ENCODE results near the gene WDR90.
A peak's percentile ranks its signal among the peaks of the same experiment; 100 is the strongest.

The WDR90 gene

DNA sequence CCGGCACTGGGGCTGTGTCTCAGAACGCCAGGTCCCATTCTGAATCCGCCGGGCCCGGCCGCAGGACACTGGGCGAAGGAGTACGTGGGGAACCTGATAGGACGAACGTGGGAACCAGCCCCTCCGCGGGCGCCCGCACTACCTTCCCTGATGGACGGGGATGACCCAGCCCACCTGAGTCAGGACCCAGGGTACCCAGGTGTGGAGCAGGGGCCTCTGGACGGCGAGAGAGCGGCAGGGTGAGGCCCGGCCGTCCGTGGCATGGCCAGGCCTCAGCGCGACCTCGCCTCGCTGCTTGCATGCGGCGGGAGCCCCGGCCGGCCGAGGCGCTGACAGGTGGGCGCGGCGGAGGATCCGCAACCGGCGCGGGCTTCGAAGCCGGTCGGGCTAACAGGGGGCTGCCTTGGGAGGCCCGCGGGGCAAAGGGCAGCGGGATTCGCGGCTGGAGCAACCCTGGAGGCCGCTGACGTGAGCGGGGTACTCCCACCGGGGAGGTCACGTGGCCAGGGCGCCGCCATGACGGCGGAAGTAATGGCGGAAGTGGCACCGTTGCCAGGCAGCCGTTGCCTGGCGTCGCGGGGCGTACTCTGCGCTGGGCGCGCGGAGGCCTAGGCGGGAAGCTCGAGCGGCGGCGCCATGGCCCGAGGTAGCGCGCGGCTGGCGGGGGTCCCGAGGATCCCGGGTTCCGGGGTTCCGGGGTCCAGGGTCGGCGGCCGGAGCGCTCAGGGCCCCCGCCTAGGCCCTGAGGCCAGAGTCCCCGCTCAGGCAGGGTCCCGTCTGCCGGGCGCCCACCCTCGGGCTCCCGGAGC is at the start of gene WDR90 (continued):
- TF ChIP-seq, protein P1, sequence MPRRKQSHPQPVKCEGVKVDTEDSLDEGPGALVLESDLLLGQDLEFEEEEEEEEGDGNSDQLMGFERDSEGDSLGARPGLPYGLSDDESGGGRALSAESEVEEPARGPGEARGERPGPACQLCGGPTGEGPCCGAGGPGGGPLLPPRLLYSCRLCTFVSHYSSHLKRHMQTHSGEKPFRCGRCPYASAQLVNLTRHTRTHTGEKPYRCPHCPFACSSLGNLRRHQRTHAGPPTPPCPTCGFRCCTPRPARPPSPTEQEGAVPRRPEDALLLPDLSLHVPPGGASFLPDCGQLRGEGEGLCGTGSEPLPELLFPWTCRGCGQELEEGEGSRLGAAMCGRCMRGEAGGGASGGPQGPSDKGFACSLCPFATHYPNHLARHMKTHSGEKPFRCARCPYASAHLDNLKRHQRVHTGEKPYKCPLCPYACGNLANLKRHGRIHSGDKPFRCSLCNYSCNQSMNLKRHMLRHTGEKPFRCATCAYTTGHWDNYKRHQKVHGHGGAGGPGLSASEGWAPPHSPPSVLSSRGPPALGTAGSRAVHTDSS (tag by site-specific recombination; IDR thresholded peaks at IDR 0.05), result no peak; the same call in 1 of the 2 replicates
- TF ChIP-seq ZNF302 (tag by site-specific recombination; IDR thresholded peaks at IDR 0.05; ENCODE audit: low read depth) (no peak), REPIN1 (tag by site-specific recombination; IDR thresholded peaks at IDR 0.05; ENCODE audit: low read depth) (0 out of 2 replicates have a peak, but pooled peaks have one; percentile 62), ZNF76 (tag by site-specific recombination; IDR thresholded peaks at IDR 0.05; ENCODE audit: borderline replicate concordance, low read depth) (peak; percentile 74; the same call in 1 of the 2 replicates), ZSCAN30 (tag by site-specific recombination; IDR thresholded peaks at IDR 0.05) (peak; percentile 17; the same call in 1 of the 2 replicates), PRDM1 (tag by site-specific recombination; IDR thresholded peaks at IDR 0.05) (no peak), ZNF600 (tag by site-specific recombination; IDR thresholded peaks at IDR 0.05) (peak; percentile 67), ZFP3 (tag by site-specific recombination; IDR thresholded peaks at IDR 0.05; ENCODE audit: low read depth) (no peak), FEZF1 (tag by site-specific recombination; IDR thresholded peaks at IDR 0.05) (no peak), KLF16 (tag by site-specific recombination; IDR thresholded peaks at IDR 0.05) (peak; percentile 76; the same call in 1 of the 2 replicates), ZNF660 (tag by site-specific recombination; IDR thresholded peaks at IDR 0.05) (0 out of 2 replicates have a peak, but pooled peaks have one; percentile 35), KLF10 (tag by site-specific recombination; IDR thresholded peaks at IDR 0.05) (peak; percentile 68), ZNF2 (tag by site-specific recombination; IDR thresholded peaks at IDR 0.05) (no peak), ZIC2 (tag by site-specific recombination; IDR thresholded peaks at IDR 0.05) (peak; percentile 87), ZEB2 (tag by site-specific recombination; IDR thresholded peaks at IDR 0.05) (peak; percentile 41), ZNF621 (tag by site-specific recombination; IDR thresholded peaks at IDR 0.05) (no peak), ZNF426 (tag by site-specific recombination; IDR thresholded peaks at IDR 0.05) (no peak), MYNN (tag by site-specific recombination; IDR thresholded peaks at IDR 0.05; ENCODE audit: borderline replicate concordance) (peak; percentile 97), ZFP69B (tag by site-specific recombination; IDR thresholded peaks at IDR 0.05) (0 out of 2 replicates have a peak, but pooled peaks have one; percentile 40), SP2 (tag by site-specific recombination; IDR thresholded peaks at IDR 0.05) (peak; percentile 86), SALL2 (tag by site-specific recombination; IDR thresholded peaks at IDR 0.05; ENCODE audit: borderline replicate concordance) (no peak), GLIS1 (tag by site-specific recombination; IDR thresholded peaks at IDR 0.05) (peak; percentile 97), ZNF626 (tag by site-specific recombination; IDR thresholded peaks at IDR 0.05) (no peak; the same call in 1 of the 2 replicates), ZNF394 (tag by site-specific recombination; IDR thresholded peaks at IDR 0.05; ENCODE audit: borderline replicate concordance) (peak; percentile 77; the same call in 1 of the 2 replicates), WT1 (tag by site-specific recombination; IDR thresholded peaks at IDR 0.05) (peak; percentile 38; the same call in 1 of the 2 replicates)
- TF ChIP-seq, protein P2, sequence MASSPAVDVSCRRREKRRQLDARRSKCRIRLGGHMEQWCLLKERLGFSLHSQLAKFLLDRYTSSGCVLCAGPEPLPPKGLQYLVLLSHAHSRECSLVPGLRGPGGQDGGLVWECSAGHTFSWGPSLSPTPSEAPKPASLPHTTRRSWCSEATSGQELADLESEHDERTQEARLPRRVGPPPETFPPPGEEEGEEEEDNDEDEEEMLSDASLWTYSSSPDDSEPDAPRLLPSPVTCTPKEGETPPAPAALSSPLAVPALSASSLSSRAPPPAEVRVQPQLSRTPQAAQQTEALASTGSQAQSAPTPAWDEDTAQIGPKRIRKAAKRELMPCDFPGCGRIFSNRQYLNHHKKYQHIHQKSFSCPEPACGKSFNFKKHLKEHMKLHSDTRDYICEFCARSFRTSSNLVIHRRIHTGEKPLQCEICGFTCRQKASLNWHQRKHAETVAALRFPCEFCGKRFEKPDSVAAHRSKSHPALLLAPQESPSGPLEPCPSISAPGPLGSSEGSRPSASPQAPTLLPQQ (tag by site-specific recombination; IDR thresholded peaks at IDR 0.05), result peak; percentile 71; the same call in 1 of the 2 replicates
- TF ChIP-seq, protein P3, sequence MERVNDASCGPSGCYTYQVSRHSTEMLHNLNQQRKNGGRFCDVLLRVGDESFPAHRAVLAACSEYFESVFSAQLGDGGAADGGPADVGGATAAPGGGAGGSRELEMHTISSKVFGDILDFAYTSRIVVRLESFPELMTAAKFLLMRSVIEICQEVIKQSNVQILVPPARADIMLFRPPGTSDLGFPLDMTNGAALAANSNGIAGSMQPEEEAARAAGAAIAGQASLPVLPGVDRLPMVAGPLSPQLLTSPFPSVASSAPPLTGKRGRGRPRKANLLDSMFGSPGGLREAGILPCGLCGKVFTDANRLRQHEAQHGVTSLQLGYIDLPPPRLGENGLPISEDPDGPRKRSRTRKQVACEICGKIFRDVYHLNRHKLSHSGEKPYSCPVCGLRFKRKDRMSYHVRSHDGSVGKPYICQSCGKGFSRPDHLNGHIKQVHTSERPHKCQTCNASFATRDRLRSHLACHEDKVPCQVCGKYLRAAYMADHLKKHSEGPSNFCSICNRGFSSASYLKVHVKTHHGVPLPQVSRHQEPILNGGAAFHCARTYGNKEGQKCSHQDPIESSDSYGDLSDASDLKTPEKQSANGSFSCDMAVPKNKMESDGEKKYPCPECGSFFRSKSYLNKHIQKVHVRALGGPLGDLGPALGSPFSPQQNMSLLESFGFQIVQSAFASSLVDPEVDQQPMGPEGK (tag by site-specific recombination; IDR thresholded peaks at IDR 0.05), result peak; percentile 59; the same call in 1 of the 2 replicates
- TF ChIP-seq, protein P4, sequence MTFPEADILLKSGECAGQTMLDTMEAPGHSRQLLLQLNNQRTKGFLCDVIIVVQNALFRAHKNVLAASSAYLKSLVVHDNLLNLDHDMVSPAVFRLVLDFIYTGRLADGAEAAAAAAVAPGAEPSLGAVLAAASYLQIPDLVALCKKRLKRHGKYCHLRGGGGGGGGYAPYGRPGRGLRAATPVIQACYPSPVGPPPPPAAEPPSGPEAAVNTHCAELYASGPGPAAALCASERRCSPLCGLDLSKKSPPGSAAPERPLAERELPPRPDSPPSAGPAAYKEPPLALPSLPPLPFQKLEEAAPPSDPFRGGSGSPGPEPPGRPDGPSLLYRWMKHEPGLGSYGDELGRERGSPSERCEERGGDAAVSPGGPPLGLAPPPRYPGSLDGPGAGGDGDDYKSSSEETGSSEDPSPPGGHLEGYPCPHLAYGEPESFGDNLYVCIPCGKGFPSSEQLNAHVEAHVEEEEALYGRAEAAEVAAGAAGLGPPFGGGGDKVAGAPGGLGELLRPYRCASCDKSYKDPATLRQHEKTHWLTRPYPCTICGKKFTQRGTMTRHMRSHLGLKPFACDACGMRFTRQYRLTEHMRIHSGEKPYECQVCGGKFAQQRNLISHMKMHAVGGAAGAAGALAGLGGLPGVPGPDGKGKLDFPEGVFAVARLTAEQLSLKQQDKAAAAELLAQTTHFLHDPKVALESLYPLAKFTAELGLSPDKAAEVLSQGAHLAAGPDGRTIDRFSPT (tag by site-specific recombination; IDR thresholded peaks at IDR 0.05), result peak; percentile 98
- TF ChIP-seq, protein P5, sequence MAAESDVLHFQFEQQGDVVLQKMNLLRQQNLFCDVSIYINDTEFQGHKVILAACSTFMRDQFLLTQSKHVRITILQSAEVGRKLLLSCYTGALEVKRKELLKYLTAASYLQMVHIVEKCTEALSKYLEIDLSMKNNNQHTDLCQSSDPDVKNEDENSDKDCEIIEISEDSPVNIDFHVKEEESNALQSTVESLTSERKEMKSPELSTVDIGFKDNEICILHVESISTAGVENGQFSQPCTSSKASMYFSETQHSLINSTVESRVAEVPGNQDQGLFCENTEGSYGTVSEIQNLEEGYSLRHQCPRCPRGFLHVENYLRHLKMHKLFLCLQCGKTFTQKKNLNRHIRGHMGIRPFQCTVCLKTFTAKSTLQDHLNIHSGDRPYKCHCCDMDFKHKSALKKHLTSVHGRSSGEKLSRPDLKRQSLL (tag by site-specific recombination; IDR thresholded peaks at IDR 0.05), result no peak
- TF ChIP-seq, protein P6, sequence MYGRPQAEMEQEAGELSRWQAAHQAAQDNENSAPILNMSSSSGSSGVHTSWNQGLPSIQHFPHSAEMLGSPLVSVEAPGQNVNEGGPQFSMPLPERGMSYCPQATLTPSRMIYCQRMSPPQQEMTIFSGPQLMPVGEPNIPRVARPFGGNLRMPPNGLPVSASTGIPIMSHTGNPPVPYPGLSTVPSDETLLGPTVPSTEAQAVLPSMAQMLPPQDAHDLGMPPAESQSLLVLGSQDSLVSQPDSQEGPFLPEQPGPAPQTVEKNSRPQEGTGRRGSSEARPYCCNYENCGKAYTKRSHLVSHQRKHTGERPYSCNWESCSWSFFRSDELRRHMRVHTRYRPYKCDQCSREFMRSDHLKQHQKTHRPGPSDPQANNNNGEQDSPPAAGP (tag by site-specific recombination; IDR thresholded peaks at IDR 0.05), result peak; percentile 23; the same call in 1 of the 2 replicates

All from HEK293 (cell line).